H9 (cell line): ENCODE results near the gene ADAMTS17. TPM values are rescaled to one million over a fixed set of nuclear protein-coding genes. Genes with fewer than 3 reads are reported as not detected.

Experiments
- DNase-seq: peaks from one replicate; pipeline ENCODE4 v3.0.0-alpha.2; 2017
- H2AFZ ChIP-seq: one replicate; pipeline ENCODE4 v1.6.1; 2013; ENCODE audit warnings: mild to moderate bottlenecking, low read length, control low read depth, moderate library complexity
- H2AK5ac ChIP-seq: 2 replicates; pipeline ENCODE4 v1.6.1; 2013; ENCODE audit warnings: low read length, control low read depth, mixed read lengths; ENCODE audit not compliant: insufficient read length
- H2BK120ac ChIP-seq: one replicate; pipeline ENCODE4 v1.6.1; 2013; ENCODE audit warnings: low read depth, mild to moderate bottlenecking, low read length, control low read depth, inconsistent platforms; ENCODE audit not compliant: poor library complexity, severe bottlenecking
- H2BK12ac ChIP-seq: 2 replicates; pipeline ENCODE4 v1.6.1; 2013; ENCODE audit warnings: low read length, control low read depth, mixed read lengths, low read depth; ENCODE audit not compliant: insufficient read length
- H2BK15ac ChIP-seq: 2 replicates; pipeline ENCODE4 v1.6.1; 2013; ENCODE audit warnings: low read depth, low read length, control low read depth
- H2BK20ac ChIP-seq: one replicate; pipeline ENCODE4 v1.6.1; 2013; ENCODE audit warnings: low read depth, mild to moderate bottlenecking, low read length, control low read depth, inconsistent platforms; ENCODE audit not compliant: poor library complexity, severe bottlenecking
- H2BK5ac ChIP-seq: 2 replicates; pipeline ENCODE4 v1.6.1; 2013; ENCODE audit warnings: low read length, control low read depth, mixed read lengths; ENCODE audit not compliant: insufficient read length
- H3K14ac ChIP-seq: 2 replicates; pipeline ENCODE4 v1.6.1; 2013; ENCODE audit warnings: low read length, control low read depth; ENCODE audit not compliant: insufficient read depth
- H3K18ac ChIP-seq: 2 replicates; pipeline ENCODE4 v1.6.1; 2013; ENCODE audit warnings: low read depth, mild to moderate bottlenecking, mixed read lengths, low read length, control low read depth; ENCODE audit not compliant: insufficient read length
- H3K23ac ChIP-seq: 2 replicates; pipeline ENCODE4 v1.6.1; 2013; ENCODE audit warnings: low read length, control low read depth, mixed read lengths, low read depth; ENCODE audit not compliant: insufficient read length
- H3K23me2 ChIP-seq: 2 replicates; pipeline ENCODE4 v1.6.1; 2013; ENCODE audit warnings: low read depth, mild to moderate bottlenecking, mixed read lengths, low read length, control low read depth; ENCODE audit not compliant: insufficient read length, poor library complexity, severe bottlenecking
- H3K27ac ChIP-seq: 2 replicates; pipeline ENCODE4 v1.5.1; 2013; ENCODE audit warnings: low read length, control low read depth, mixed read lengths, low read depth; ENCODE audit not compliant: insufficient read length
- H3K27me3 ChIP-seq: 2 replicates; pipeline ENCODE4 v1.6.1; 2013; ENCODE audit warnings: low read length, control low read depth, inconsistent platforms; ENCODE audit not compliant: insufficient read depth
- H3K4ac ChIP-seq: 2 replicates; pipeline ENCODE4 v1.6.1; 2013; ENCODE audit warnings: low read depth, mild to moderate bottlenecking, control low read depth, inconsistent platforms, low read length, moderate library complexity
- H3K4me1 ChIP-seq: 2 replicates; pipeline ENCODE4 v1.6.1; 2013; ENCODE audit warnings: low read length, control low read depth, inconsistent platforms; ENCODE audit not compliant: insufficient read depth
- H3K4me2 ChIP-seq: 2 replicates; pipeline ENCODE4 v1.6.1; 2013; ENCODE audit warnings: low read length, control low read depth, mixed read lengths; ENCODE audit not compliant: insufficient read length, insufficient read depth
- H3K56ac ChIP-seq: 2 replicates; pipeline ENCODE4 v1.6.1; 2013; ENCODE audit warnings: low read depth, mild to moderate bottlenecking, mixed read lengths, low read length, control low read depth; ENCODE audit not compliant: insufficient read length
- H3K79me1 ChIP-seq: 2 replicates; pipeline ENCODE4 v1.6.1; 2013; ENCODE audit warnings: low read depth, mild to moderate bottlenecking, moderate library complexity, low read length, control low read depth, inconsistent platforms; ENCODE audit not compliant: insufficient read depth, poor library complexity, severe bottlenecking
- H3K79me2 ChIP-seq: 2 replicates; pipeline ENCODE4 v1.6.1; 2013; ENCODE audit warnings: low read length, control low read depth, inconsistent platforms; ENCODE audit not compliant: insufficient read depth
- H3K9ac ChIP-seq: 2 replicates; pipeline ENCODE4 v1.6.1; 2013; ENCODE audit warnings: low read length, control low read depth, mixed read lengths; ENCODE audit not compliant: insufficient read length; ENCODE audit errors: extremely low read depth
- H3K9me3 ChIP-seq: one replicate; pipeline ENCODE4 v1.6.1; 2013; ENCODE audit warnings: low read depth, low read length, inconsistent platforms; ENCODE audit not compliant: control insufficient read depth
- H3T11ph ChIP-seq: one replicate; pipeline ENCODE4 v1.6.1; 2013; ENCODE audit warnings: mild to moderate bottlenecking, low read length, control low read depth, inconsistent platforms
- H4K20me1 ChIP-seq: one replicate; pipeline ENCODE4 v1.6.1; 2013; ENCODE audit not compliant: control insufficient read depth, insufficient read length, insufficient read depth
- H4K5ac ChIP-seq: 2 replicates; pipeline ENCODE4 v1.6.1; 2013; ENCODE audit warnings: low read depth, mild to moderate bottlenecking, mixed read lengths, low read length, control low read depth; ENCODE audit not compliant: insufficient read length
- H4K8ac ChIP-seq: replicated peaks from 2 replicates; pipeline ENCODE4 v1.6.1; 2013; ENCODE audit warnings: low read length, control low read depth, mixed read lengths, low read depth; ENCODE audit not compliant: insufficient read length
- H4K91ac ChIP-seq: 2 replicates; pipeline ENCODE4 v1.6.1; 2013; ENCODE audit warnings: low read depth, mild to moderate bottlenecking, moderate library complexity, mixed read lengths, low read length, control low read depth; ENCODE audit not compliant: insufficient read length
- H3K27ac Mint-ChIP-seq, 3 experiments: 2 replicates in 2 of 3; 3 replicates in 1 of 3; pipeline ENCODE4 v1.8.0; 2020 to 2021; ENCODE audit warnings: mixed read lengths in 3 of 3, mild to moderate bottlenecking in 1 of 3, moderate library complexity in 1 of 3
- H3K27me3 Mint-ChIP-seq: 2 replicates; pipeline ENCODE4 v1.8.0; 2021; ENCODE audit warnings: low read depth, mild to moderate bottlenecking, moderate library complexity, mixed read lengths
- H3K36me3 Mint-ChIP-seq, 3 experiments: 2 replicates in 2 of 3; 3 replicates in 1 of 3; pipeline ENCODE4 v1.8.0; 2020 to 2021; ENCODE audit warnings: low read depth in 3 of 3, mixed read lengths in 3 of 3; ENCODE audit not compliant: insufficient read depth in 1 of 3
- H3K4me1 Mint-ChIP-seq, 2 experiments: 2 replicates each; pipeline ENCODE4 v1.8.0; 2020; ENCODE audit warnings: mixed read lengths in 2 of 2
- H3K4me3 Mint-ChIP-seq, 2 experiments: 2 replicates in 1 of 2; 3 replicates in 1 of 2; pipeline ENCODE4 v1.8.0; 2020 to 2021; ENCODE audit warnings: mild to moderate bottlenecking in 2 of 2, mixed read lengths in 2 of 2, moderate library complexity in 1 of 2
- H3K9me3 Mint-ChIP-seq, 2 experiments: 2 replicates in 1 of 2; 3 replicates in 1 of 2; pipeline ENCODE4 v1.8.0; 2020; ENCODE audit warnings: mild to moderate bottlenecking in 2 of 2, mixed read lengths in 2 of 2, moderate library complexity in 1 of 2
- CTCF ChIP-seq: fragments of 200-600 bp; sonication (generic); conservative IDR thresholded peaks from 3 replicates; pipeline ENCODE4 v1.8.0; 2021; ENCODE audit warnings: antibody characterized with exemption, mild to moderate bottlenecking
- WGBS: extraction: QIAGEN DNeasy Blood & Tissue Kit; methylation state at CpG from one replicate; pipeline ENCODE4 v1.1.7; 2013; ENCODE audit warnings: missing lambda C conversion rate, low lambda C conversion rate, mixed read lengths; ENCODE audit not compliant: insufficient read length; ENCODE audit errors: extremely low coverage; 5-methylcytosine and 5-hydroxymethylcytosine counted together
- total RNA-seq: library from RNA; stranded (reverse); gene quantifications from 2 replicates; pipeline ENCODE4 v1.2.1, GENCODE V29; 2021

The ADAMTS17 gene
- total RNA-seq, 1 experiment from 2014 or later = 2.9 TPM

- Histone ChIP-seq H3K79me2 (no peaks in the 10 kb centered on the region), H3K18ac (no peak overlapping the region), H3K4me1 (no peaks in the 10 kb centered on the region), H3K23ac (no peak overlapping the region), H4K91ac (no peak overlapping the region), H4K8ac (no peak overlapping the region), H2AFZ (no peak overlapping the region), H3K56ac (no peak overlapping the region), H2BK20ac (no peak overlapping the region), H3K27ac (no peak overlapping the region), H2AK5ac (no peak overlapping the region), H3K4ac (no peak overlapping the region), H3T11ph (no peak overlapping the region), H3K14ac (no peak overlapping the region), H2BK120ac (no peak overlapping the region), H4K20me1 (no peaks in the 10 kb centered on the region), H3K79me1 (no peaks in the 10 kb centered on the region), H4K5ac (no peak overlapping the region), H2BK5ac (no peak overlapping the region), H3K4me2 (no peak overlapping the region), H3K9me3 (no peaks in the 10 kb centered on the region), H3K23me2 (no peaks in the 10 kb centered on the region), H3K9ac (no peak overlapping the region), H2BK12ac (no peak overlapping the region), H2BK15ac (no peak overlapping the region), H3K27me3 (no peaks in the 10 kb centered on the region)
- no CpG with 5 or more reads among the region's 6 CpGs for WGBS
- Mint-ChIP-seq H3K27me3 (peaks cover 18% of the 10 kb centered on the region), H3K4me3 (no peak overlapping the region), H3K36me3 (peaks cover 0 to 7% (median 3%) of the 10 kb centered on the region in 3 experiments; a peak in 3 of 7 replicates), H3K9me3 (peaks cover 3 to 5% of the 10 kb centered on the region in 2 experiments; a peak in 3 of 5 replicates), H3K27ac (no peak overlapping the region), H3K4me1 (peaks cover 4 to 6% of the 10 kb centered on the region in 2 experiments; a peak in 2 of 4 replicates)
- TF ChIP-seq CTCF = no peak
- no peak for DNase-seq
Measured at GRCh38 chr15:99959326-99959725, 382.4 kb downstream of the ADAMTS17 start.
